K562 (cell line): ENCODE data around the gene COL23A1. TPM values are rescaled to one million over a fixed set of nuclear protein-coding genes. Genes with fewer than 3 reads are reported as not detected.

Experiments
- C11orf30 ChIP-seq: fragments of 450-650 bp; IDR thresholded peaks from 2 replicates; pipeline ENCODE4 v1.6.1; 2016; ENCODE audit warnings: low read depth, mild to moderate bottlenecking
- CSDE1 ChIP-seq, 2 experiments: fragments of 450-650 bp; IDR thresholded peaks; 2 replicates each; pipeline ENCODE4 v1.6.1; 2016; ENCODE audit warnings: mild to moderate bottlenecking in 1 of 2
- DPF2 ChIP-seq: fragments of 450-650 bp; IDR thresholded peaks from 2 replicates; pipeline ENCODE4 v1.6.1; 2016
- ELF1 ChIP-seq: fragments of 200-800 bp; sonication (Bioruptor generic); IDR thresholded peaks from 2 replicates; pipeline ENCODE4 v1.6.1; 2016; ENCODE audit warnings: missing genetic modification characterization, missing compliant biosample characterization
- FOS ChIP-seq: IDR thresholded peaks from 3 replicates; pipeline ENCODE4 v1.6.1; 2011; ENCODE audit not compliant: insufficient read length; ENCODE audit errors: extremely low read depth
- GMEB1 ChIP-seq: fragments of 250-450 bp; sonication (Bioruptor Pico); IDR thresholded peaks from 2 replicates; pipeline ENCODE4 v1.4.0; 2020; ENCODE audit warnings: mild to moderate bottlenecking
- KDM4B ChIP-seq, 2 experiments: fragments of 450-650 bp in 1 of 2; sonication (generic) in 1 of 2; IDR thresholded peaks; 2 replicates each; pipeline ENCODE4 v1.6.1; 2016 to 2017; ENCODE audit warnings: borderline replicate concordance in 2 of 2, antibody characterized with exemption in 1 of 2, low read depth in 1 of 2, mild to moderate bottlenecking in 1 of 2
- MAZ ChIP-seq, 2 experiments: fragments of 450-650 bp in 1 of 2; sonication (generic) in 1 of 2; formaldehyde crosslinking; IDR thresholded peaks in 1 of 2; conservative IDR thresholded peaks in 1 of 2; 2 replicates each; pipeline versions ENCODE4 v1.4.0 to v1.5.0; 2020; ENCODE audit warnings: mild to moderate bottlenecking in 1 of 2, missing genetic modification reagents in 1 of 2
- MCM3 ChIP-seq: fragments of 450-650 bp; IDR thresholded peaks from 2 replicates; pipeline ENCODE4 v1.6.1; 2016
- MTA3 ChIP-seq: fragments of 450-650 bp; formaldehyde crosslinking; IDR thresholded peaks from 2 replicates; pipeline ENCODE4 v1.6.1; 2017; ENCODE audit warnings: mild to moderate bottlenecking, borderline replicate concordance
- NFE2 ChIP-seq: IDR thresholded peaks from 2 replicates; pipeline ENCODE4 v1.6.1; 2014; ENCODE audit warnings: antibody characterized with exemption, low read depth
- NONO ChIP-seq, 2 experiments: fragments of 200-400 bp in 1 of 2; fragments of 450-650 bp in 1 of 2; formaldehyde crosslinking in 1 of 2; IDR thresholded peaks; 2 replicates each; pipeline ENCODE4 v1.6.1; 2017; ENCODE audit warnings: low read depth in 2 of 2, mild to moderate bottlenecking in 2 of 2, moderate library complexity in 2 of 2, low read length in 1 of 2
- NR4A1 ChIP-seq, 2 experiments: fragments of 250-450 bp in 1 of 2; fragments of 450-650 bp in 1 of 2; sonication (Bioruptor Pico) in 1 of 2; IDR thresholded peaks; 2 replicates each; pipeline versions ENCODE4 v1.4.0 to v1.6.1; 2016 to 2020; ENCODE audit warnings: mild to moderate bottlenecking in 2 of 2, missing compliant biosample characterization in 1 of 2, missing genetic modification characterization in 1 of 2, moderate library complexity in 1 of 2
- PPARD ChIP-seq: fragments of 250-450 bp; sonication (Bioruptor Pico); IDR thresholded peaks from 2 replicates; pipeline ENCODE4 v1.8.0; 2022; ENCODE audit warnings: inconsistent platforms, mild to moderate bottlenecking, moderate library complexity
- RNF2 ChIP-seq: sonication (generic); IDR thresholded peaks from 2 replicates; pipeline ENCODE4 v1.6.1; 2016
- TAL1 ChIP-seq: fragments of 450-650 bp; IDR thresholded peaks from 2 replicates; pipeline ENCODE4 v1.6.1; 2016; ENCODE audit warnings: mild to moderate bottlenecking
- TRIM28 ChIP-seq: fragments of 450-650 bp; IDR thresholded peaks from 2 replicates; pipeline ENCODE4 v1.6.1; 2017
- ZC3H8 ChIP-seq: fragments of 450-650 bp; IDR thresholded peaks from 2 replicates; pipeline ENCODE4 v1.6.1; 2017
- ZNF165 ChIP-seq: fragments of 250-450 bp; sonication (Bioruptor Pico); IDR thresholded peaks from 2 replicates; pipeline ENCODE4 v1.4.0; 2020; ENCODE audit warnings: borderline replicate concordance
- ZNF253 ChIP-seq: fragments of 250-450 bp; sonication (Bioruptor Pico); conservative IDR thresholded peaks from 2 replicates; pipeline ENCODE4 v1.6.1; 2021; ENCODE audit warnings: mild to moderate bottlenecking
- ZNF324 ChIP-seq: fragments of 250-450 bp; sonication (Bioruptor Pico); IDR thresholded peaks from 2 replicates; pipeline ENCODE4 v1.4.0; 2020; ENCODE audit warnings: mild to moderate bottlenecking
- ZNF41 ChIP-seq: fragments of 250-450 bp; sonication (Bioruptor Pico); conservative IDR thresholded peaks from 2 replicates; pipeline ENCODE4 v1.4.0; 2020; ENCODE audit warnings: mild to moderate bottlenecking
- ZNF644 ChIP-seq: fragments of 200-800 bp; sonication (Bioruptor generic); IDR thresholded peaks from 2 replicates; pipeline ENCODE4 v1.6.1; 2016; ENCODE audit warnings: low read depth, missing genetic modification characterization, missing compliant biosample characterization
- polyA plus RNA-seq, 8 experiments: library from polyadenylated mRNA; depleted of rRNA in 4 of 8; stranded (reverse) in 5 of 8; unstranded in 3 of 8; fragments of >200 nt; fragmentation: Nextera tagmentation in 2 of 8; fragmentation: Illumina TruSeq in 1 of 8; extraction: Ambion mirVana in 2 of 8; extraction: Trizol in 1 of 8; gene quantifications; 2 replicates each; pipeline versions ENCODE4 v1.2.1 to v1.2.3, GENCODE V29; 2011 to 2014; ENCODE audit warnings: inconsistent platforms in 1 of 8, missing spikeins in 1 of 8
- total RNA-seq, 7 experiments: library from RNA; depleted of rRNA in 6 of 7; stranded (reverse); fragments of >200 nt in 6 of 7; fragmentation: Illumina TruSeq in 2 of 7; extraction: Trizol in 2 of 7; gene quantifications; 2 replicates each; pipeline versions ENCODE4 v1.2.1 to v1.2.3, GENCODE V29; 2011 to 2021; ENCODE audit warnings: low replicate concordance in 1 of 7
- TF ChIP-seq, protein P1 (sequence below): sonication (generic); formaldehyde crosslinking; IDR thresholded peaks from 2 replicates; pipeline ENCODE4 v1.8.0; 2022; ENCODE audit warnings: missing genetic modification reagents, mild to moderate bottlenecking, borderline replicate concordance
- TF ChIP-seq, protein P2 (sequence below): fragments of 250-450 bp; sonication (Bioruptor Pico); IDR thresholded peaks from 2 replicates; pipeline ENCODE4 v1.9.0; 2021; ENCODE audit warnings: mild to moderate bottlenecking, inconsistent platforms
- TF ChIP-seq, protein P3 (sequence below): sonication (generic); formaldehyde crosslinking; IDR thresholded peaks from 2 replicates; pipeline ENCODE4 v1.9.0; 2022; ENCODE audit warnings: mild to moderate bottlenecking, missing genetic modification reagents

COL23A1 gene
- total and polyA plus RNA-seq, 9 of the 15 experiments (the other 6 are each of a cell fraction or from before 2014, with no cell fraction given), result 0.09 TPM; not detected in 8

DNA sequence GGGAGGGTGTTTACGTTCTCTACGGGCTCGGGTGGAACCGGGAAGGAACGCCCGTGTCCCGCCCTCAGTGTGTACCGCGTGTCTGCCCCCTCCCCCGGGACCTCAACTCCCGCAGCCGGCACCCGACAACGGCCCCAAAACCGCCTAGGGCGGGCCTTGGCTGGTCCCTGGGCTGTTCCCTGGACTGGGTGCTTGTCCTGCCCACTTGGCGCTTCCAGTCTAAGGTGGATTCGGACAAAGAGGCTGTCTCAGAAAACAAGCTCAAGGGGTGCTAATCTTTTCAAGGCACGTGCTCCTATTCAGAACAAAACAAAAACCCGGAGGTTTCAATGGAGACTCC lies 37.0 kb upstream of the COL23A1 start (continued):
- TF ChIP-seq MAZ (CRISPR knock-in tag; conservative IDR thresholded peaks at IDR 0.05 in 1 of 2, IDR thresholded peaks at IDR 0.05 in 1 of 2) (peak; percentile 5; a peak in 1 of 4 replicates), ZNF41 (CRISPR knock-in tag) (no peak), ZNF644 (tag) (no peak), TRIM28 (peak; percentile 96), NR4A1 (CRISPR knock-in tag; IDR thresholded peaks at IDR 0.05) (no peak), NR4A1 (tag; IDR thresholded peaks at IDR 0.05) (no peak), MCM3 (no peak), NFE2 (no peak), CSDE1 (IDR thresholded peaks at IDR 0.05) (no peak), TAL1 (no peak), ZC3H8 (no peak), KDM4B (IDR thresholded peaks at IDR 0.05; ENCODE audit: borderline replicate concordance in 2 of 2, low read depth in 1 of 2) (no peak), RNF2 (0 out of 2 replicates have a peak, but pooled peaks have one; percentile 0), GMEB1 (CRISPR knock-in tag) (no peak), DPF2 (no peak), ZNF324 (CRISPR knock-in tag) (no peak), ELF1 (peak; percentile 15; the same call in 1 of the 2 replicates), FOS (no peak), ZNF253 (CRISPR knock-in tag) (no peak), MTA3 (0 out of 2 replicates have a peak, but pooled peaks have one; percentile 10), NONO (IDR thresholded peaks at IDR 0.05; ENCODE audit: low read depth in 2 of 2, low read length in 1 of 2) (no peak), PPARD (CRISPR knock-in tag) (no peak), C11orf30 (no peak), ZNF165 (CRISPR knock-in tag) (no peak)
- TF ChIP-seq, protein P1, sequence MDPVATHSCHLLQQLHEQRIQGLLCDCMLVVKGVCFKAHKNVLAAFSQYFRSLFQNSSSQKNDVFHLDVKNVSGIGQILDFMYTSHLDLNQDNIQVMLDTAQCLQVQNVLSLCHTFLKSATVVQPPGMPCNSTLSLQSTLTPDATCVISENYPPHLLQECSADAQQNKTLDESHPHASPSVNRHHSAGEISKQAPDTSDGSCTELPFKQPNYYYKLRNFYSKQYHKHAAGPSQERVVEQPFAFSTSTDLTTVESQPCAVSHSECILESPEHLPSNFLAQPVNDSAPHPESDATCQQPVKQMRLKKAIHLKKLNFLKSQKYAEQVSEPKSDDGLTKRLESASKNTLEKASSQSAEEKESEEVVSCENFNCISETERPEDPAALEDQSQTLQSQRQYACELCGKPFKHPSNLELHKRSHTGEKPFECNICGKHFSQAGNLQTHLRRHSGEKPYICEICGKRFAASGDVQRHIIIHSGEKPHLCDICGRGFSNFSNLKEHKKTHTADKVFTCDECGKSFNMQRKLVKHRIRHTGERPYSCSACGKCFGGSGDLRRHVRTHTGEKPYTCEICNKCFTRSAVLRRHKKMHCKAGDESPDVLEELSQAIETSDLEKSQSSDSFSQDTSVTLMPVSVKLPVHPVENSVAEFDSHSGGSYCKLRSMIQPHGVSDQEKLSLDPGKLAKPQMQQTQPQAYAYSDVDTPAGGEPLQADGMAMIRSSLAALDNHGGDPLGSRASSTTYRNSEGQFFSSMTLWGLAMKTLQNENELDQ (CRISPR knock-in tag), result no peak
- TF ChIP-seq, protein P2, sequence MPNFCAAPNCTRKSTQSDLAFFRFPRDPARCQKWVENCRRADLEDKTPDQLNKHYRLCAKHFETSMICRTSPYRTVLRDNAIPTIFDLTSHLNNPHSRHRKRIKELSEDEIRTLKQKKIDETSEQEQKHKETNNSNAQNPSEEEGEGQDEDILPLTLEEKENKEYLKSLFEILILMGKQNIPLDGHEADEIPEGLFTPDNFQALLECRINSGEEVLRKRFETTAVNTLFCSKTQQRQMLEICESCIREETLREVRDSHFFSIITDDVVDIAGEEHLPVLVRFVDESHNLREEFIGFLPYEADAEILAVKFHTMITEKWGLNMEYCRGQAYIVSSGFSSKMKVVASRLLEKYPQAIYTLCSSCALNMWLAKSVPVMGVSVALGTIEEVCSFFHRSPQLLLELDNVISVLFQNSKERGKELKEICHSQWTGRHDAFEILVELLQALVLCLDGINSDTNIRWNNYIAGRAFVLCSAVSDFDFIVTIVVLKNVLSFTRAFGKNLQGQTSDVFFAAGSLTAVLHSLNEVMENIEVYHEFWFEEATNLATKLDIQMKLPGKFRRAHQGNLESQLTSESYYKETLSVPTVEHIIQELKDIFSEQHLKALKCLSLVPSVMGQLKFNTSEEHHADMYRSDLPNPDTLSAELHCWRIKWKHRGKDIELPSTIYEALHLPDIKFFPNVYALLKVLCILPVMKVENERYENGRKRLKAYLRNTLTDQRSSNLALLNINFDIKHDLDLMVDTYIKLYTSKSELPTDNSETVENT (CRISPR knock-in tag), result no peak
- TF ChIP-seq, protein P3, sequence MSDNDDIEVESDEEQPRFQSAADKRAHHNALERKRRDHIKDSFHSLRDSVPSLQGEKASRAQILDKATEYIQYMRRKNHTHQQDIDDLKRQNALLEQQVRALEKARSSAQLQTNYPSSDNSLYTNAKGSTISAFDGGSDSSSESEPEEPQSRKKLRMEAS (CRISPR knock-in tag), result no peak
